ENCODE measurements around the gene CXCR4.

CXCR4 gene

GRCh38 chr2:136131961-136132824, 14.2 kb upstream of the CXCR4 start:
- no peak for DNase-seq (ENCODE audit: low read depth)

DNA sequence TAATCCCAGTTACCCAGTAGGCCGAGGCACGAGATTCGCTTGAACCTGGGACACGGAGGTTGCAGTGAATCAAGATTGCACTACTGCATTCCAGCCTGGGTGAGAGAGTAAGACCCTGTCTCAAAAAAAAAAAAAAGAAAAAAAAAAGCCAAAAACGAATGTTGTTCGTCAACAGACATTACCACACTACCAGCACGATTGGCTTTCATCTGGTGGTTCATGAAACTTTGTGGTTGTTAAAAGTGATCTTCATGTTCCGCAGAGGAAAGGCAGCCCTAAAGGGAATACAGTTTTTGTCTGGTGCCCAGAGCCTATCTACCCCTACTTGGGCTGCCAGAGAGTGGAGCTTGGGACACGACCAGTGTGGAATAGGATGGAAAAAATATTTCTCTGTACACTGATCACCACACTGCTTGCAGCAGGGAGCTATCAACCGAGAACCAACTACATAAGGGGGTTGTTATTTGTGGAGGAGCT, 13.6 kb upstream of the CXCR4 start:
- no peak for DNase-seq (ENCODE audit: low read depth)

DNA sequence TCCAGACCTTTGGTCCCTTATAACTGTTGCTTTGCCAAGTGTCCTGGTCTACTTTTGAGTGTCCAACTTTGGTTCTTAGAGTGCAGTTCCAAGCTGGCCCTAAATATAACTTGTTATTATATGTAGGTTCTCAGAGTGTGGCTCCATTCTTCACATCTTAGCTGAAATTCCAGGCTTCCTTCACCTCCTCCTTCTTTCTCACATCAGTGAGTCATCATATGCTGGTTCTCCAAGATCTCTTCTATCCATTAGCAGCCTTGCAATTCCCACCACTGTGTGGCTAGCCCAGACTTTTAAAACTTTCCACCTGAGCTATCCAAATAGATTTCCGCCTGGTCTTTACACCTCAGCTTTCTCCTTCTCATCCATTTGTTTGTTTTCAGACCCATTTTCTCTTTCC, 12.6 kb upstream of the CXCR4 start:
- DNase-seq (ENCODE audit: low read depth), result no peak

DNA sequence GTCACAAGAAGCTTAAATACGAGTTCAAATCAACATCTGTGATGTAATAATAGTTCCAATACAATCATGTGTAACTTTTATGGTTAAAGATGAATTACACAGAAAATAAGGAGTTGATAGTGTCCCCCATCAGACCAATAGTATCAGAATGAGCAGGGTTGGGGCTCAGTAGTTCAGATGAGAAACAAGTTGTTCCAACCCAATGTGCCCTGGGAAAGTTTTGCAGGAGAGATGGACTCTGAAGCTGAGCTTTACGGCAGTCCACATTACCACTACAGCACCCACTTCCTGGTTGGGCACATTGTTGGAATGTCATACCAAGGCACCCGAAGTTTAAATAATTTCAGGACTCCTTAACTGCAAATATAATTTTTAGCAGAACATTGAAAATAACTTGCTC, 12.1 kb upstream of the CXCR4 start:
- no peak for DNase-seq (ENCODE audit: low read depth)

GRCh38 chr2:136129601-136130000, 11.7 kb upstream of the CXCR4 start:
- DNase-seq (ENCODE audit: low read depth), result no peak

GRCh38 chr2:136128905-136129304, 11.0 kb upstream of the CXCR4 start:
- DNase-seq (ENCODE audit: low read depth), result no peak

- DNase-seq (ENCODE audit: low read depth), result no peak
Measured at GRCh38 chr2:136128366-136128765, 10.4 kb upstream of the CXCR4 start.

- DNase-seq (ENCODE audit: low read depth), result no peak
Measured at GRCh38 chr2:136127356-136127755, 9.4 kb upstream of the CXCR4 start.

GRCh38 chr2:136126421-136126926, 8.5 kb upstream of the CXCR4 start:
- DNase-seq (ENCODE audit: low read depth), result no peak

DNA sequence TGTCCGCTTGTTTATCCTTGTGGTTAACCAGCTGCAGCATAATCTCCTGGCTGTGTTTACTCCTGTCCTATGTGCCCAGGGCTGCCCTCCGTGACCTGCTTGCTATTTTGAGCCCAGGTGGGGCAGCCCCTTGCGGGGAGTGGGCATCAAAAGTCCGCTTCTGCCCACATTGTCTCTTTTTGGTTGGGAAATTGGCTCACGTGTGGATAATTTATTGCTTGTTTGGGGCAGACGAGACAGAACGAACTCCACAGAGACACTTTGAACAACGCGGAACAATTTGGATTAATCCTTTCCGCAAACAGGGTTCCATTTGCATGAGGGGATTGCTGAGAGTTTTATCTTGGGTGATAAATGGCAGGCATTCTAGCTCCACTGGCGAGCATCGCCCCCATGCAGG, 8.1 kb upstream of the CXCR4 start:
- DNase-seq (ENCODE audit: low read depth), result no peak

DNA sequence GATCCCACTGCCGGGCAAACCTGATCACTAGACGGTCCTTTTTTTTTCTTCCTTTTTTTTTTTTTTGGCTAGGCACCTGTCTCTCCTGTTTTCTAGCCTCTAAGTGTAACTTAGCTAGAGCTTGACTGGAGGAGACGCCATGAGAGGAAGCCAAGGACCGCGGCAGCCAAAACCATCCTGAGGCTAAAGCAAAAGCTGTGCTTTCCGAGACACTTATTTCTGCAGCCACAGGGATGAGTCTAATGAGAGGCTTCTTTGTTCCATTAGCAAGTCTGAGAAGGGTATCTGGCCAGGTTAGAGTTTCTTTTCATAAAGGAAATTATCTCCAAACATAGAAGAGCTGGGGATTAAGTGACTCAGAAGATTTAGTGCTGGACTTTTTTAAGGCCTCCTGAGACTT, 7.3 kb upstream of the CXCR4 start:
- no peak for DNase-seq (ENCODE audit: low read depth)

DNA sequence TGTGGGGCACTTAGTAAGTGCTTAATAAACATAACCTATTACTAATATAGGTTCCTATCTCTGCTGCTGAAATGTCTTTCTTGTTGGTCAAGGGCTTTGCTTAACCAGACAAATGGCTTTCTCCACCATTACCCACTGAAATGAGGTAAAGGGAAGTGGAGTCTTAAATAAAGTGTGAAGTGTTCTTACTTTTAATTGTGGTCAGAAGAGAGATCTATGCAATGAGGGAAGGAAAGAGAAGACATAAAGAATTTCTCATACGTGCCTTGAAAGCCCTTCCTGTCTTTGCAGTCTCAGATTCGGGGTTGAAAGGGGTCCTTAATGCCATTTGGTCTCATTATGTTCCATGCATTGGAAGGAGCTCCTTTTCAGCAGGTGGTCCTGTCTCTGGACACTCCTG, 6.9 kb upstream of the CXCR4 start:
- DNase-seq (ENCODE audit: low read depth), result no peak

DNA sequence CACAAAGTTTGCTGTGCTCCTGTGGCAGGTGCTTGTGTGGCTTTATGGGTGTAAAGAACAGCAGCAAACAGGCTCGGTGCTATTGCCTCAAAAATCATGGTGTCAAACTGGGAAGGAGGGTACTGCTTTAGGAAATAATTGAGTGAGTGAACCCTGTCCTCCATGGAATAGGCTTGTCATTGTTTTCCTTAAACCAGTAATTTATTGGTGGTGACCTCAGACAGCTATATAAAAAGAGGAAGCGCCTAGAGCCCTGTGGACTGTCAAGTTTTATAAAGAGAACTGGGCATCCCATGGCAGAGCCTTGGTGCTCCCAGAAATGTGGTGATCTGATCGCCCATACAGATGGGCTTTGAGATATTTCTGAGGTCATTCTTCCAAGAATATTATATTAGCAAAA, 4.7 kb upstream of the CXCR4 start:
- DNase-seq (ENCODE audit: low read depth), result no peak

- DNase-seq (ENCODE audit: low read depth), result no peak
Measured at GRCh38 chr2:136121204-136121910, 3.4 kb upstream of the CXCR4 start.

DNA sequence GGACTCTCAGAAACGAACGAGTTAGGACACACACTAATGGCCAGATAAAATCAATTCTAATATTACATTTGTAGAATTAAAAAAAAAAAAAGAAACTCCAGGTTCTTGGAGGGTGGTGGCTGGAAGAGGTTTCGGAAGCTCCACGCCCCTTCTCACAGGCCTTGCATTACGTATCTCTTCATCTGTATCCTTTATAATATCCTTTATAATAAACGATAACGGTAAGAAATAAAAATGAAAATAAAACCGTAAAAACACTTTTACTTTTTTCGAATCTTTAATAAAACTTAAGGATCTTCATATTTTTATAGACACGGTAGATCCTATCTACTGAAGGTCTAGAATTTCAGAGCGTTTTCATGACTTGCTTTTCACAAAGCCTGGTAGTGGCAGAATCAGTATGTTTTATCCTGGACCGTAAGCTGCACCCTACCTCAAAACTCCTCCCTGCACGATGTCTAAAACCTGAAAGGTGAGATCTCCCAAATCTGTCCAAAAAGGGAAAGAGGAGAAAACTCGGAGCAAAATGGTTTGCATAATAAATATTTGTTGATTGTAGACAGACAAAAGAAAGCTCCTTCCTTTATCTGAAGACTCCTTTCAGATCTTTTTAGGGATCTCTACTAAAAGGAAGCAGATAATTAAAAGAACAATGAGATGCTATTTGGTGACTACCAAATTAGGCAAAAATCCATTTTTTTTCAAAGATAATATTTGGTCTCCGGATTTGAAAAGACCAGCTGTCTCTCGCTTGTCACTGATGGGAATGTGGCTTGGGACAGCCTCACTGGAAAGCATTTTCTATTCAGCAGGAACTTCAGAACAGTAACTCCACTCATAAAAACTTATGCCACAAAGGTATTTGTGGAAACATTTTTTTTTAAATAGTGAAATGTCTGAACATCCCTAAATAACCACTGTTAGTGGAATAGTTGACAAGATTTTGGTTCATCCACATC, 2.0 kb upstream of the CXCR4 start:
- no peak for DNase-seq (ENCODE audit: low read depth)

- peak; percentile 74 for DNase-seq (ENCODE audit: low read depth)
Measured at GRCh38 chr2:136118819-136119716, 1.1 kb upstream of the CXCR4 start.

DNA sequence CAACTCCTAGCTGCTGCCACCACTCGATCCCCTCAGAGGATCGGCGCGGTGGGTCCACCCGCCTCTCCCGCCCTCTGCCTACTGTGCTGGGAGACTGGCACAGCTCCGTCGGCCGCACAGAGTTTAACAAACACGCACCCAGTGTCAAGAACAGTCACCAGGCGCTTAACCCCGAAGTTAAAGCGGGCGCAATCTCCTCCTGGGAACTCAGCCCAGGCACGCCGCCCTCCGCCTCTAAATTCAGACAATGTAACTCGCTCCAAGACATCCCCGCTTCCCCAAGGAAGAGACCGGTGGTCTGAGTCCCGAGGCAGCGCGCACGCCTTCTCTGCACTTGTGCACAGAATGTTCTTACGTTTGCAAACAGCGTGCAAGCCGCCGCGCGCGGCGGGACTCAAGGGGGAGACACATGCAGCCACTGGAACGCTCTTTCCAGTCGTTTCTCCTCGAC, 533 bp downstream of the CXCR4 start:
- DNase-seq (ENCODE audit: low read depth), result no peak

DNA sequence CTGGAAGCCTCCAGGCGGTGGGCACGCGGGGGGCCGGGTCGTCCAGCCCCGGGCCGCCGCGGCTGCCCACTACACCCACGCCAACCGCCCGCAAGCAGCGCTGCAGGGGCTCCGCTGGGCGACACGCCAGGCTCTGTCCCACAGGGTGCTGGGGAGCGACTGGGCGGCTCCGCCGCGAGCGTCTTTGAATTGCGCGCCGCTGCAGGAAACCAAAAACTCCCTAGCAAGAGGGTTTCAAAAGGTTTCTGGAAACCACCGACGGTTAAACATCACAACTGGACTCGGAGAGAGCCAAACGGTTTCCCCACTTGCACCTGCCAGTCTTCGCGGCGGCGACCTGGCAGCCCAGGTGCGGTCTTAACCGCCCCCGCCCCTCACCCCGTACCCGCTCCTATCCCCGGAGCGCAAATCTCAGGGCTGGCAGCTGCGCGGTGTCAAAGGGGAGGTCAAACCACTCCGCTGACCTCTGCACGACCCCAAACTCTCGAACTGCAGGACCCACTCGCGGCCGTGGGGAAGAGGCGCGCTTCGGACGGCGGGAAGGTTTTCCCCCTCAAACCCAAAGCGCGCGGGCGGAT, 1.0 kb downstream of the CXCR4 start:
- no peak for DNase-seq (ENCODE audit: low read depth)

GRCh38 chr2:136116151-136116812, 1.7 kb downstream of the CXCR4 start:
- peak; percentile 73 for DNase-seq (ENCODE audit: low read depth)

- no peak for DNase-seq (ENCODE audit: low read depth)
Measured at GRCh38 chr2:136115183-136115761, 2.7 kb downstream of the CXCR4 start.
